Stimulated activated CD8-positive, alpha-beta memory T cell treated with anti-CD3 and anti-CD28 coated beads, Interleukin-15, amount 100 ng/mL, for 48 hours (primary cell): ENCODE results near the gene ITPK1.

Experiments
- DNase-seq, 2 donors: peaks; one replicate each; pipeline ENCODE4 v3.0.0-alpha.2; 2020; ENCODE audit warnings: low read depth in 2 of 2

Gene ITPK1

GRCh38 chr14:93061380-93062012, 54.2 kb downstream of the ITPK1 start:
- DNase-seq: no peak

- DNase-seq: no peak
Measured at GRCh38 chr14:93060841-93061240, 54.9 kb downstream of the ITPK1 start.

- DNase-seq: no peak
Measured at GRCh38 chr14:93059917-93060545, 55.7 kb downstream of the ITPK1 start.

GRCh38 chr14:93059260-93059659, 56.5 kb downstream of the ITPK1 start:
- no peak for DNase-seq

GRCh38 chr14:93057586-93058280, 58.0 kb downstream of the ITPK1 start:
- no peak for DNase-seq

- no peak for DNase-seq
Measured at GRCh38 chr14:93056840-93057585, 58.7 kb downstream of the ITPK1 start.

- DNase-seq: no peak
Measured at GRCh38 chr14:93056166-93056839, 59.4 kb downstream of the ITPK1 start.

- no peak for DNase-seq
Measured at GRCh38 chr14:93055651-93056115, 60.0 kb downstream of the ITPK1 start.

- DNase-seq: no peak
Measured at GRCh38 chr14:93054876-93055275, 60.8 kb downstream of the ITPK1 start.

- no peak for DNase-seq
Measured at GRCh38 chr14:93054006-93054405, 61.7 kb downstream of the ITPK1 start.

GRCh38 chr14:93051600-93052546, 63.9 kb downstream of the ITPK1 start:
- DNase-seq: no peak

GRCh38 chr14:93050761-93051160, 65.0 kb downstream of the ITPK1 start:
- DNase-seq: no peak

- no peak for DNase-seq
Measured at GRCh38 chr14:93049867-93050331, 65.8 kb downstream of the ITPK1 start.

GRCh38 chr14:93049315-93049714, 66.4 kb downstream of the ITPK1 start:
- no peak for DNase-seq

- no peak for DNase-seq
Measured at GRCh38 chr14:93048843-93049242, 66.9 kb downstream of the ITPK1 start.

GRCh38 chr14:93047661-93048060, 68.1 kb downstream of the ITPK1 start:
- no peak for DNase-seq

- DNase-seq: no peak
Measured at GRCh38 chr14:93047157-93047556, 68.6 kb downstream of the ITPK1 start.

- DNase-seq: no peak
Measured at GRCh38 chr14:93046705-93047050, 69.0 kb downstream of the ITPK1 start.

GRCh38 chr14:93045965-93046704, 69.6 kb downstream of the ITPK1 start:
- no peak for DNase-seq

- no peak for DNase-seq
Measured at GRCh38 chr14:93045211-93045674, 70.5 kb downstream of the ITPK1 start.
